IPS DF 6.9 (cell line): ENCODE results near the gene EPO.
"Not testable (repeated sequence)": the region's sequence is repeated elsewhere in the genome, so short reads cannot be mapped to it uniquely, and the experiment has no call there.

Experiments
- DNase-seq: peaks from one replicate; pipeline ENCODE4 v3.0.0-alpha.2; 2013; ENCODE audit warnings: low read depth, low spot score
- H3K27ac ChIP-seq: one replicate; pipeline ENCODE4 v1.5.1; 2013; ENCODE audit warnings: low read length, control low read depth
- H3K27me3 ChIP-seq: 2 replicates; pipeline ENCODE4 v1.6.1; 2013; ENCODE audit warnings: mild to moderate bottlenecking, low read length; ENCODE audit not compliant: control insufficient read depth, insufficient read depth
- H3K36me3 ChIP-seq: 2 replicates; pipeline ENCODE4 v1.6.1; 2013; ENCODE audit warnings: low read length; ENCODE audit not compliant: control insufficient read depth, insufficient read depth
- H3K4me1 ChIP-seq: 2 replicates; pipeline ENCODE4 v1.6.1; 2013; ENCODE audit warnings: low read length; ENCODE audit not compliant: control insufficient read depth, insufficient read depth
- H3K4me3 ChIP-seq: 2 replicates; pipeline ENCODE4 v1.5.1; 2013; ENCODE audit warnings: mild to moderate bottlenecking, low read length
- H3K9me3 ChIP-seq: 2 replicates; pipeline ENCODE4 v1.6.1; 2013; ENCODE audit warnings: low read length, inconsistent platforms; ENCODE audit not compliant: control insufficient read depth, insufficient read depth
- WGBS: extraction: QIAGEN DNeasy Blood & Tissue Kit; methylation state at CpG from one replicate; pipeline ENCODE4 v1.1.7; 2013; ENCODE audit warnings: mixed read lengths, missing lambda C conversion rate; ENCODE audit not compliant: insufficient read length, insufficient coverage; 5-methylcytosine and 5-hydroxymethylcytosine counted together

Gene EPO

GRCh38 chr7:100739934-100740333 is 19.7 kb downstream of the EPO start:
- Histone ChIP-seq H3K4me3 (no peak overlapping the region), H3K36me3 (no peaks in the 10 kb centered on the region), H3K27me3 (no peaks in the 10 kb centered on the region), H3K4me1 (no peaks in the 10 kb centered on the region; the same call in 1 of the 2 replicates), H3K27ac (no peak overlapping the region), H3K9me3 (no peaks in the 10 kb centered on the region)
- no CpG with 5 or more reads among the region's 6 CpGs for WGBS
- no peak for DNase-seq

- Histone ChIP-seq H3K4me3 (no peak overlapping the region), H3K9me3 (no peaks in the 10 kb centered on the region), H3K36me3 (no peaks in the 10 kb centered on the region), H3K4me1 (no peaks in the 10 kb centered on the region), H3K27ac (no peak overlapping the region), H3K27me3 (0 out of 2 replicates have a peak, but pooled peaks cover 1% of the 10 kb centered on the region)
- DNase-seq: no peak
- 100% methylated on average over 1 of the region's 14 CpGs for WGBS
Measured at GRCh38 chr7:100744605-100745004, 24.3 kb downstream of the EPO start.

DNA sequence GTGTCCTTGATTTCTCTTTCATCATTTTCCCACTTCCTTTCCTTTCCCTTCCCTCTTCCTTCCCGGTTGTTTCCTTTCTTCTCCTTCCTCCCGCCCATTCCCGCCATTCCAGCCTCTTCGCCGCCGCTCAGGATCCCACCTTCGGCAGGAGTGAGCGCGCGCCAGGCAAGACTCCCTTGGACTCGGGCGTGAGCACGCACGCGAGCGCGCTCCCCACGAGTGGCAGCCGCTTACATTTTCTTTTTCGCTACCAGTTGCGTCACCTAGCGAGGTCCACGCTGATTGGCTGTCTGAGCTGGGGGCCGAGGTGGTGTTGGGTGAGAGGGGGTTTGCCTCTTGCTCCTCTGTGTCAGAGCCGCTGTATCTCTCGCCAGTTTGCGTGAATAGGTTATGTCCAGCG is 24.9 kb downstream of the EPO start:
- DNase-seq: no peak
- no CpG with 5 or more reads among the region's 28 CpGs for WGBS
- no peaks in the 10 kb centered on the region for H3K36me3 ChIP-seq
- H3K4me3 ChIP-seq: no peak overlapping the region
- H3K4me1 ChIP-seq: no peaks in the 10 kb centered on the region
- H3K27ac ChIP-seq: no peak overlapping the region
- 0 out of 2 replicates have a peak, but pooled peaks cover 1% of the 10 kb centered on the region for H3K27me3 ChIP-seq
- H3K9me3 ChIP-seq: no peaks in the 10 kb centered on the region

GRCh38 chr7:100752994-100753393 is 32.7 kb downstream of the EPO start:
- no peaks in the 10 kb centered on the region for H3K4me1 ChIP-seq
- no peaks in the 10 kb centered on the region for H3K36me3 ChIP-seq
- WGBS: no CpG with 5 or more reads among the region's 5 CpGs
- no peaks in the 10 kb centered on the region for H3K9me3 ChIP-seq
- H3K27ac ChIP-seq: no peak overlapping the region
- no peaks in the 10 kb centered on the region for H3K27me3 ChIP-seq
- no peak for DNase-seq
- no peak overlapping the region for H3K4me3 ChIP-seq

DNA sequence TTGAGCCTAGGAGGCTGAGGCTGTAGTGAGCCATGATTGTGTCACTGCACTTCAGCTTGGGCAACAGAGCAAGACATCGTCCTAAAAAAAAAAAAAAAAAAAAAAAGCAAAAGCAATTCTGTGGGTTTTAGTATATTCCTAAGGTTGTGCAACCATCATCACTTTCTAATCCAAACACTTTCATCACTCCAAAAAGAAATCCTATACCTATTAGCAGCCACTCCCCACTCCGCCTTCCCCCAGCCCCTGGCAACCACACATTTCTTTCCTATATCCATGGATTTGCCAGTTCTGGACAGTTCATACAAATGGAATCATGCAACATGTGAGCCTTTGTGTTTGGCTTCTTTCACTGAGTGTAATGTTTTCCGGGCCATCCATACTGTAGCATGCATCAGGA is 33.5 kb downstream of the EPO start:
- no peak overlapping the region for H3K27ac ChIP-seq
- no peaks in the 10 kb centered on the region for H3K27me3 ChIP-seq
- H3K4me3 ChIP-seq: no peak overlapping the region
- no peaks in the 10 kb centered on the region for H3K36me3 ChIP-seq
- H3K4me1 ChIP-seq: no peaks in the 10 kb centered on the region
- no peak for DNase-seq
- H3K9me3 ChIP-seq: no peaks in the 10 kb centered on the region
- WGBS: 100% methylated on average over 1 of the region's 3 CpGs

DNA sequence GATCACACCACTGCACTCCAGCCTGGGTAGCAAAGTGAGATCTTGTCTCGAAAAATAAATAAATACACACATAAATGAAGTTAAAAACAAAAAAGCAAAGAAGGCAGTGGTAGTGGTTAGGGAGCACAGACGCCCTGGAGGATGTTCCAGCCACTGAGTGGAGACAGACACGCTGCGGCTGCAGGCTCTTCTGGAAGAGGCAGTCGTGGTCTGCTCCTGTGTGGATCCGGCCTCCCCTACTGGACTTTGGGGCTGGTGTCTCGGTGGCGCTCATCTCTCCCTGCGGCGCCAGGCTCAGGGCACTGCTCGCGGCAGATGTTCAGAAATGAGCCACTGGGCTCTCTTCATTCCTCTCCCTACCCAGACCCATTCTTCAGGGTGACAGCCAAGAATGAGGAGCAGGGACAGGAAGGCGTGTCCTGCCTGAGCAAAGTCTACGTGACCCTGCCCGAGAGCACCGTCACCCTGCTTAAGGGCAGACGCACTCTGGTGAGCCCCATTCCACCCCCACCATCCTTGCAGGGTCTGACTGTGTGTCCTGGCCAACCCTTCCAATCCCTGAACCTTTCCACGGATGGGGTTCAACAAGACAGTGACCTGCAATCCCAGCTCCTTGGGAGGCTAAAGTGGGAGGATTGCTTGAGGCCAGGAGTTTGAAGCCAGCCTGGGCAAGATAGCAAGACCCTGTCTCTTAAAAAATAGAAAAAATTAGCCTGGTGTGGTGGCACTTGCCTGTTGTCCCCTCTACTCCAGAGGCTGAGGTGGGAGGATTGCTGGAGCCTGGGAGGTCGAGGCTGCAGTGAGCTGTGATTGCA is 39.3 kb downstream of the EPO start:
- WGBS: no CpG with 5 or more reads among the region's 19 CpGs
- DNase-seq: no peak
- Histone ChIP-seq H3K36me3 (no peaks in the 10 kb centered on the region), H3K9me3 (no peaks in the 10 kb centered on the region), H3K27me3 (no peaks in the 10 kb centered on the region), H3K4me3 (no peak overlapping the region), H3K27ac (no peak overlapping the region), H3K4me1 (no peaks in the 10 kb centered on the region)

GRCh38 chr7:100762841-100763240 is 42.6 kb downstream of the EPO start:
- H3K4me1 ChIP-seq, H3K9me3 ChIP-seq, DNase-seq, H3K27ac ChIP-seq, H3K4me3 ChIP-seq, H3K36me3 ChIP-seq, H3K27me3 ChIP-seq: not testable (repeated sequence)
- WGBS: no CpG with 5 or more reads among the region's 5 CpGs

DNA sequence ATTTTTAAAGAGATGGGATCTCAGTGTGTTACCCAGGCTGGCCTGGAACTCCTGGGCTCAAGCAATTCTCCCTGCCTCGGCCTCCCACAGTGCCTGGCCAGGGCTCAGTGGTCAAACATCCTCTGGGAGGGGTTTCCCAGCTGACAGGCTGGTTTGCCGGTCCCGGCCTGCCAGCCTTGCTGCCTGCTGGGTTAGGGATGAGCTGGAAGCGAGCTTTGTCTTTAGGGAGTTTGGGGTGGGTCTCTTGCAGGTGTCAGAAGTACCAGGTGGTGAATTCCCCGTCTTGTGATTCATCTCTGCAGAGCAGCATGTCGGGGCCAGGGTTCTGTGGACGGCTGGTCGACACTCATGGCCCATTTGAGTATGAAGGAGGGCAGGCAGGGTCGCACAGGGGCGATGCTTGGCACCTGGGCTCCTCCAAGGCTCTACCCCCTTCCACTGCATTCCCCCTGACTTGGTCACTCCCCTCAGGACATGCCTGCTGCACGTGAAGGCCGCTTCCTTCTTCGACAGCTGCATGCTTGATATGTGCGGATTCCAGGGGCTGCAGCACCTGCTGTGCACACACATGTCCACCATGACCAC is 43.4 kb downstream of the EPO start:
- Histone ChIP-seq H3K9me3 (no peaks in the 10 kb centered on the region), H3K4me1 (no peaks in the 10 kb centered on the region), H3K4me3 (no peak overlapping the region), H3K36me3 (no peaks in the 10 kb centered on the region), H3K27ac (no peak overlapping the region), H3K27me3 (no peaks in the 10 kb centered on the region)
- no peak for DNase-seq
- WGBS: no CpG with 5 or more reads among the region's 14 CpGs

DNA sequence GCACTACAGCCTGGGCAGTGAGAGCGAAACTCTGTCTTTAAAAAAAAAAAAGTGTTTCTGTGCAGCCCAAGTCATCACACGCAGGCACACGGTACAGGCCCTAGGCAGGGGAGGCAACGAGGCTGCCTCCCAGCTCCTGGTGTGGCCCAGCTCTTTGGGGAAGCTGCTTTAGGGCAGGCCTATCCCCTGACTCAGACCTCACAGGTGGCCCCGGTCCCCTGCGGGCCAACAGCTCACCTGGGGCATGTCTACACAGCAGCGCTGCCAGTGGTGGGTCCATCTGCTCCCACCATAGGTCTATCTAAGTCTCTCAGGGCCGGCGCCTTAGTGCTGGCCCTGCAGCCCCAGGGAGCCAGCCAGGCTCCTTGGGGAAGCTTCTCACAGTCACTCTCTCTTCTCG is 44.6 kb downstream of the EPO start:
- Histone ChIP-seq H3K27ac (no peak overlapping the region), H3K9me3 (no peaks in the 10 kb centered on the region), H3K4me1 (no peaks in the 10 kb centered on the region), H3K27me3 (no peaks in the 10 kb centered on the region), H3K4me3 (no peak overlapping the region), H3K36me3 (no peaks in the 10 kb centered on the region)
- DNase-seq: no peak
- WGBS: no CpG with 5 or more reads among the region's 10 CpGs

GRCh38 chr7:100765250-100765649 is 45.0 kb downstream of the EPO start:
- H3K4me1 ChIP-seq: no peaks in the 10 kb centered on the region
- no peak for DNase-seq
- no peaks in the 10 kb centered on the region for H3K9me3 ChIP-seq
- no peaks in the 10 kb centered on the region for H3K36me3 ChIP-seq
- no CpG with 5 or more reads among the region's 16 CpGs for WGBS
- no peak overlapping the region for H3K4me3 ChIP-seq
- no peaks in the 10 kb centered on the region for H3K27me3 ChIP-seq
- no peak overlapping the region for H3K27ac ChIP-seq

DNA sequence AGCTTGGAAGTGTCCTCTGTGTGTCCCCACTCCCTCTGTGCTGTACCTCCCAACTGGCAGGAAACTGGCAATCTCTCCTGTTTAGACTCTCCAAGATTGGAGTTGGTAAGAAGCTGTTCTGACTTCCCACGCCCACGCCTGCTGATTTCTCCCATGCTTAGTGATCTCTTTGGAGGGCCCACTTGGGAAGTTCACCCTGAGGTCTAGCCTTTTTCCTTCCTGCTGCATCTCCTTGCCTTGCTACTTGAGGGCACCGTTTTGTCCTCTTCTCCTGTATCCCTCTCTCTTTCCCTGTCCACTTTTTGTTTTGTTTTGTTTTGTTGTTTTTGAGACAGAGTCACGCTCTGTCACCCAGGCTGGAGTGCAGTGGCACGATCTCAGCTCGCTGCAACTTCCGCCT is 48.5 kb downstream of the EPO start:
- Histone ChIP-seq H3K4me3 (no peak overlapping the region), H3K27me3 (no peaks in the 10 kb centered on the region), H3K9me3 (no peaks in the 10 kb centered on the region), H3K4me1 (no peaks in the 10 kb centered on the region), H3K36me3 (no peaks in the 10 kb centered on the region), H3K27ac (no peak overlapping the region)
- DNase-seq: no peak
- WGBS: no CpG with 5 or more reads among the region's 7 CpGs
